Measurements from ENCODE around the gene CDH8.

Gene CDH8

GRCh38 chr16:61831351-61831917 is 204.8 kb downstream of the CDH8 start:
- no peak for TF ChIP-seq CTCF (IDR thresholded peaks at IDR 0.05; ENCODE audit: borderline replicate concordance, control extremely low read depth, extremely low read depth, insufficient read depth, missing control alignments)
- no peak for DNase-seq (ENCODE audit: low spot score)
- in situ Hi-C loops (cut with MboI; ENCODE audit: low sequenced_read_pairs, unreplicated experiment), result no loop called here

GRCh38 chr16:61829631-61830030 is 206.6 kb downstream of the CDH8 start:
- in situ Hi-C loops (cut with MboI; ENCODE audit: low sequenced_read_pairs, unreplicated experiment), result no loop called here
- DNase-seq (ENCODE audit: low spot score), result no peak

GRCh38 chr16:61823326-61823725 is 212.9 kb downstream of the CDH8 start:
- in situ Hi-C loops (cut with MboI; ENCODE audit: low sequenced_read_pairs, unreplicated experiment), result no loop called here
- DNase-seq (ENCODE audit: low spot score), result no peak

More at GRCh38 chr16:61829631-61830030, 206.6 kb downstream of the CDH8 start:
- no peak for TF ChIP-seq CTCF (IDR thresholded peaks at IDR 0.05; ENCODE audit: borderline replicate concordance, control extremely low read depth, extremely low read depth, insufficient read depth, missing control alignments)

GRCh38 chr16:61820820-61821219 is 215.4 kb downstream of the CDH8 start:
- DNase-seq (ENCODE audit: low spot score), result no peak
- in situ Hi-C loops (cut with MboI; ENCODE audit: low sequenced_read_pairs, unreplicated experiment), result no loop called here
- TF ChIP-seq CTCF (IDR thresholded peaks at IDR 0.05; ENCODE audit: borderline replicate concordance, control extremely low read depth, extremely low read depth, insufficient read depth, missing control alignments), result no peak

More at GRCh38 chr16:61823326-61823725, 212.9 kb downstream of the CDH8 start:
- no peak for TF ChIP-seq CTCF (IDR thresholded peaks at IDR 0.05; ENCODE audit: borderline replicate concordance, control extremely low read depth, extremely low read depth, insufficient read depth, missing control alignments)

- DNase-seq (ENCODE audit: low spot score), result no peak
- no peak for TF ChIP-seq CTCF (IDR thresholded peaks at IDR 0.05; ENCODE audit: borderline replicate concordance, control extremely low read depth, extremely low read depth, insufficient read depth, missing control alignments)
- in situ Hi-C loops (cut with MboI; ENCODE audit: low sequenced_read_pairs, unreplicated experiment), result no loop called here
These were observed 215.8 kb downstream of the CDH8 start for GRCh38 chr16:61820398-61820797.

- in situ Hi-C loops (cut with MboI; ENCODE audit: low sequenced_read_pairs, unreplicated experiment), result no loop called here
- no peak for TF ChIP-seq CTCF (IDR thresholded peaks at IDR 0.05; ENCODE audit: borderline replicate concordance, control extremely low read depth, extremely low read depth, insufficient read depth, missing control alignments)
- DNase-seq (ENCODE audit: low spot score), result no peak
These were observed 217.4 kb downstream of the CDH8 start for GRCh38 chr16:61818850-61819249.

All from GM13976 (cell line).